K562 (cell line): ENCODE data around the gene COX14. TPM values are rescaled to one million over a fixed set of nuclear protein-coding genes. Genes with fewer than 3 reads are reported as not detected.

ENCODE experiments used
- CHD1 ChIP-seq: fragments of 200-600 bp; sonication (generic); IDR thresholded peaks from one replicate; pipeline ENCODE4 v1.6.1; 2012; ENCODE audit warnings: mild to moderate bottlenecking, moderate library complexity, low read length, inconsistent platforms
- CXXC5 ChIP-seq: fragments of 250-450 bp; sonication (Bioruptor Pico); IDR thresholded peaks from 2 replicates; pipeline ENCODE4 v1.8.0; 2022; ENCODE audit warnings: inconsistent platforms, mild to moderate bottlenecking, moderate library complexity
- ELK3 ChIP-seq: fragments of 450-650 bp; formaldehyde crosslinking; IDR thresholded peaks from 2 replicates; pipeline ENCODE4 v1.4.0; 2020; ENCODE audit warnings: mild to moderate bottlenecking
- IRF1 ChIP-seq: sonication (generic); formaldehyde crosslinking; IDR thresholded peaks from 2 replicates; pipeline ENCODE4 v1.8.0; 2022; ENCODE audit warnings: missing genetic modification reagents, mild to moderate bottlenecking, borderline replicate concordance
- PML ChIP-seq: IDR thresholded peaks from 2 replicates; pipeline ENCODE4 v1.6.1; 2012; ENCODE audit warnings: low read length, inconsistent platforms
- ZBTB8A ChIP-seq: fragments of 450-650 bp; IDR thresholded peaks from 2 replicates; pipeline ENCODE4 v1.6.1; 2018; ENCODE audit warnings: mild to moderate bottlenecking, moderate library complexity; ENCODE audit not compliant: partially characterized antibody
- polyA plus RNA-seq, 8 experiments: library from polyadenylated mRNA; depleted of rRNA in 4 of 8; stranded (reverse) in 5 of 8; unstranded in 3 of 8; fragments of >200 nt; fragmentation: Nextera tagmentation in 2 of 8; fragmentation: Illumina TruSeq in 1 of 8; extraction: Ambion mirVana in 2 of 8; extraction: Trizol in 1 of 8; gene quantifications; 2 replicates each; pipeline versions ENCODE4 v1.2.1 to v1.2.3, GENCODE V29; 2011 to 2014; ENCODE audit warnings: inconsistent platforms in 1 of 8, missing spikeins in 1 of 8
- total RNA-seq, 7 experiments: library from RNA; depleted of rRNA in 6 of 7; stranded (reverse); fragments of >200 nt in 6 of 7; fragmentation: Illumina TruSeq in 2 of 7; extraction: Trizol in 2 of 7; gene quantifications; 2 replicates each; pipeline versions ENCODE4 v1.2.1 to v1.2.3, GENCODE V29; 2011 to 2021; ENCODE audit warnings: low replicate concordance in 1 of 7
- TF ChIP-seq, protein P1 (sequence below): fragments of 250-450 bp; sonication (Bioruptor Pico); IDR thresholded peaks from 2 replicates; pipeline ENCODE4 v1.8.0; 2022; ENCODE audit warnings: moderate library complexity, mild to moderate bottlenecking, inconsistent platforms
- TF ChIP-seq, protein P2 (sequence below), 2 experiments: fragments of 450-650 bp; formaldehyde crosslinking in 1 of 2; IDR thresholded peaks; 2 replicates each; pipeline versions ENCODE4 v1.4.0 to v1.6.1; 2014 to 2020; ENCODE audit warnings: mild to moderate bottlenecking in 2 of 2, borderline replicate concordance in 1 of 2, low read depth in 1 of 2
- TF ChIP-seq, protein P3 (sequence below), 2 experiments: IDR thresholded peaks; 2 replicates each; pipeline ENCODE4 v1.6.1; 2011; ENCODE audit warnings: borderline replicate concordance in 1 of 2, control low read depth in 1 of 2, low read depth in 1 of 2, low read length in 1 of 2, mild to moderate bottlenecking in 1 of 2, mixed read lengths in 1 of 2, moderate library complexity in 1 of 2; ENCODE audit not compliant: insufficient read depth in 1 of 2, insufficient read length in 1 of 2, poor library complexity in 1 of 2, severe bottlenecking in 1 of 2; ENCODE audit errors: extremely low read depth in 1 of 2
- TF ChIP-seq, protein P4 (sequence below): fragments of 250-450 bp; sonication (Bioruptor Pico); IDR thresholded peaks from 2 replicates; pipeline ENCODE4 v1.8.0; 2022; ENCODE audit warnings: inconsistent platforms

COX14 gene
- total and polyA plus RNA-seq, 9 of the 15 experiments (the other 6 are each of a cell fraction or from before 2014, with no cell fraction given) = 44.4 to 269 (median 53.4) TPM

DNA sequence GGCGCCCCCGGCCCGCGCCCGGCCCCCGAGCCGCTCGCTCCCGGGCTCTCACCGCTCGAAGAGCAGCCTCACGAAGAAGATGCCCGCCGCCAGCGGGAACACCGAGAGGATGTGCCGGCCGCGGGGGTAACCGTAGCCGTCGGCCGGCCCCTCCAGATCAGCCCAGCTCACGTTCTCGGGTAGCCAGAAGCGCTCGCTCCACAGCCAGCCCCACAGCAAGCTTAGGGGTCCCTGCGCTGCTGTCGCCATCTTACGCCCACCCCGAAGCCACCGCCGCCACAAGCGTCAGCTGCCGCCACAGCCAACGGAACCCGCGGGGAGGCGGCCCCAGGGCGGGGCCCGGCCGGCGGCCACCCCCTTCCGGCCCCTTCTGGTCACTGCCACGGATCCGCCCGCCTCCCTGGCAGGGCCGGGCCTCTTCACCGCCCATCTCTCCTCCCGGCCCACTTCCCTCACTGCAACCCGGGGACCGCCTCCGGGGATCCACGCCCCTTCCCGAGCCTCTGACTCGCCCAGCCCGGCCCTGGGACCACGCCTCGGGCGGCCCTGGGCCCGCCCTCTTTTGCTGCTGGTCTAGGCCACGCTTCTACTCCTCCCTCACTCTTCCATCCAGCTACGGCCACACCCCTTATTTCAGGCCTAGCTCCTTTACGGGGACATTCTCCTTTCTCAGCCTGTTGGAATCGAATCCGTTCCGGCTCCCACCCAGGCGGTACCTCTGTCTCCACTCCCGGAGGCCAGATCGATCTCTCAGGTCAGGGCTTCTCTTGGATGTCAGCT lies 55.2 kb downstream of the COX14 start, which contains the start of gene CERS5 (continued):
- TF ChIP-seq CHD1 (no peak), PML (no peak), CXXC5 (CRISPR knock-in tag) (peak; percentile 77), ELK3 (CRISPR knock-in tag) (no peak), ZBTB8A (no peak), IRF1 (no peak; the same call in 1 of the 2 replicates)
- TF ChIP-seq, protein P1, sequence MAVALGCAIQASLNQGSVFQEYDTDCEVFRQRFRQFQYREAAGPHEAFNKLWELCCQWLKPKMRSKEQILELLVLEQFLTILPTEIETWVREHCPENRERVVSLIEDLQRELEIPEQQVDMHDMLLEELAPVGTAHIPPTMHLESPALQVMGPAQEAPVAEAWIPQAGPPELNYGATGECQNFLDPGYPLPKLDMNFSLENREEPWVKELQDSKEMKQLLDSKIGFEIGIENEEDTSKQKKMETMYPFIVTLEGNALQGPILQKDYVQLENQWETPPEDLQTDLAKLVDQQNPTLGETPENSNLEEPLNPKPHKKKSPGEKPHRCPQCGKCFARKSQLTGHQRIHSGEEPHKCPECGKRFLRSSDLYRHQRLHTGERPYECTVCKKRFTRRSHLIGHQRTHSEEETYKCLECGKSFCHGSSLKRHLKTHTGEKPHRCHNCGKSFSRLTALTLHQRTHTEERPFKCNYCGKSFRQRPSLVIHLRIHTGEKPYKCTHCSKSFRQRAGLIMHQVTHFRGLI = no peak
- TF ChIP-seq, protein P2, sequence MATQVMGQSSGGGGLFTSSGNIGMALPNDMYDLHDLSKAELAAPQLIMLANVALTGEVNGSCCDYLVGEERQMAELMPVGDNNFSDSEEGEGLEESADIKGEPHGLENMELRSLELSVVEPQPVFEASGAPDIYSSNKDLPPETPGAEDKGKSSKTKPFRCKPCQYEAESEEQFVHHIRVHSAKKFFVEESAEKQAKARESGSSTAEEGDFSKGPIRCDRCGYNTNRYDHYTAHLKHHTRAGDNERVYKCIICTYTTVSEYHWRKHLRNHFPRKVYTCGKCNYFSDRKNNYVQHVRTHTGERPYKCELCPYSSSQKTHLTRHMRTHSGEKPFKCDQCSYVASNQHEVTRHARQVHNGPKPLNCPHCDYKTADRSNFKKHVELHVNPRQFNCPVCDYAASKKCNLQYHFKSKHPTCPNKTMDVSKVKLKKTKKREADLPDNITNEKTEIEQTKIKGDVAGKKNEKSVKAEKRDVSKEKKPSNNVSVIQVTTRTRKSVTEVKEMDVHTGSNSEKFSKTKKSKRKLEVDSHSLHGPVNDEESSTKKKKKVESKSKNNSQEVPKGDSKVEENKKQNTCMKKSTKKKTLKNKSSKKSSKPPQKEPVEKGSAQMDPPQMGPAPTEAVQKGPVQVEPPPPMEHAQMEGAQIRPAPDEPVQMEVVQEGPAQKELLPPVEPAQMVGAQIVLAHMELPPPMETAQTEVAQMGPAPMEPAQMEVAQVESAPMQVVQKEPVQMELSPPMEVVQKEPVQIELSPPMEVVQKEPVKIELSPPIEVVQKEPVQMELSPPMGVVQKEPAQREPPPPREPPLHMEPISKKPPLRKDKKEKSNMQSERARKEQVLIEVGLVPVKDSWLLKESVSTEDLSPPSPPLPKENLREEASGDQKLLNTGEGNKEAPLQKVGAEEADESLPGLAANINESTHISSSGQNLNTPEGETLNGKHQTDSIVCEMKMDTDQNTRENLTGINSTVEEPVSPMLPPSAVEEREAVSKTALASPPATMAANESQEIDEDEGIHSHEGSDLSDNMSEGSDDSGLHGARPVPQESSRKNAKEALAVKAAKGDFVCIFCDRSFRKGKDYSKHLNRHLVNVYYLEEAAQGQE (IDR thresholded peaks at IDR 0.05; ENCODE audit: borderline replicate concordance) = 0 out of 2 replicates have a peak, but pooled peaks have one; percentile 25
- TF ChIP-seq, protein P2 (CRISPR knock-in tag; IDR thresholded peaks at IDR 0.05; ENCODE audit: low read depth) = no peak
- TF ChIP-seq, protein P3, sequence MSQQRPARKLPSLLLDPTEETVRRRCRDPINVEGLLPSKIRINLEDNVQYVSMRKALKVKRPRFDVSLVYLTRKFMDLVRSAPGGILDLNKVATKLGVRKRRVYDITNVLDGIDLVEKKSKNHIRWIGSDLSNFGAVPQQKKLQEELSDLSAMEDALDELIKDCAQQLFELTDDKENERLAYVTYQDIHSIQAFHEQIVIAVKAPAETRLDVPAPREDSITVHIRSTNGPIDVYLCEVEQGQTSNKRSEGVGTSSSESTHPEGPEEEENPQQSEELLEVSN (IDR thresholded peaks at IDR 0.05; ENCODE audit: borderline replicate concordance in 1 of 2, extremely low read depth in 1 of 2, insufficient read depth in 1 of 2, insufficient read length in 1 of 2, low read depth in 1 of 2, low read length in 1 of 2, poor library complexity in 1 of 2, severe bottlenecking in 1 of 2) = peak in 1 of 2 experiments; percentile 42
- TF ChIP-seq, protein P4, sequence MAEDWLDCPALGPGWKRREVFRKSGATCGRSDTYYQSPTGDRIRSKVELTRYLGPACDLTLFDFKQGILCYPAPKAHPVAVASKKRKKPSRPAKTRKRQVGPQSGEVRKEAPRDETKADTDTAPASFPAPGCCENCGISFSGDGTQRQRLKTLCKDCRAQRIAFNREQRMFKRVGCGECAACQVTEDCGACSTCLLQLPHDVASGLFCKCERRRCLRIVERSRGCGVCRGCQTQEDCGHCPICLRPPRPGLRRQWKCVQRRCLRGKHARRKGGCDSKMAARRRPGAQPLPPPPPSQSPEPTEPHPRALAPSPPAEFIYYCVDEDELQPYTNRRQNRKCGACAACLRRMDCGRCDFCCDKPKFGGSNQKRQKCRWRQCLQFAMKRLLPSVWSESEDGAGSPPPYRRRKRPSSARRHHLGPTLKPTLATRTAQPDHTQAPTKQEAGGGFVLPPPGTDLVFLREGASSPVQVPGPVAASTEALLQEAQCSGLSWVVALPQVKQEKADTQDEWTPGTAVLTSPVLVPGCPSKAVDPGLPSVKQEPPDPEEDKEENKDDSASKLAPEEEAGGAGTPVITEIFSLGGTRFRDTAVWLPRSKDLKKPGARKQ (CRISPR knock-in tag) = no peak
